ENCODE measurements around the gene EPN3.

DNA sequence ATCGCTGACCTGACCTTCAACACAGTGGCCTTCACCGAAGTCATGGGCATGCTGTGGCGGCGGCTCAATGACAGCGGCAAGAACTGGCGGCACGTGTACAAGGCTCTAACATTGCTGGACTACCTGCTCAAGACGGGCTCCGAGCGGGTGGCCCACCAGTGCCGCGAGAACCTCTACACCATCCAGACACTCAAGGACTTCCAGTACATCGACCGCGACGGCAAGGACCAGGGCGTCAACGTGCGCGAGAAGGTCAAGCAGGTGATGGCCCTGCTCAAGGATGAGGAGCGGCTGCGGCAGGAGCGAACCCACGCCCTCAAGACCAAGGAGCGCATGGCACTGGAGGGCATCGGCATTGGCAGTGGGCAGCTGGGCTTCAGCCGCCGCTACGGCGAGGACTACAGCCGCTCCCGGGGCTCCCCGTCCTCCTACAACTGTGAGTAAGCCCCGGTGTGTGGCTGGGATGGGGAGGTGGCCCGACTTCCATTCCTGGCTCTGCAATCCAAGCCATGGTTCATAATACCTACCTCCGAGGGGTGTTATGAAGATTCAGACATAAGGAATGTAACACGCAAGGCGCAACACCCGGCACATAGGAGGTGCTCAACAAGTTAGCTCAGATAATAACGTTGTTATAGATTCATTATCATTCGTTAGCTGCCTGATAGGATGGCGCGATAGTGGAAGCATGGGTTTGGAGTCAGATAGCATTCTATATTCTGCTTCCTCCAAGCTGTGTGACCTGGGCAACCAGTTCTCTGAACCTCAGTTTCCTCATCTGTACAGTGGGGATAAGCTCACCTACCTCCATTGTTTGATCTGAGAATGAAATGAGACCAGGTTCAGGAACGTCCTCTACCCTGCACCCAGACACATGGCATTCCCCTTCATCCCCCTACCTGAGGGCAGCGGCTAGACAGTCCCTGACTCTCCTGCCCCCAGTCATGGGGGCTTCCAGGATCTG is 4.4 kb downstream of the EPN3 start:
- TF ChIP-seq, protein P1, sequence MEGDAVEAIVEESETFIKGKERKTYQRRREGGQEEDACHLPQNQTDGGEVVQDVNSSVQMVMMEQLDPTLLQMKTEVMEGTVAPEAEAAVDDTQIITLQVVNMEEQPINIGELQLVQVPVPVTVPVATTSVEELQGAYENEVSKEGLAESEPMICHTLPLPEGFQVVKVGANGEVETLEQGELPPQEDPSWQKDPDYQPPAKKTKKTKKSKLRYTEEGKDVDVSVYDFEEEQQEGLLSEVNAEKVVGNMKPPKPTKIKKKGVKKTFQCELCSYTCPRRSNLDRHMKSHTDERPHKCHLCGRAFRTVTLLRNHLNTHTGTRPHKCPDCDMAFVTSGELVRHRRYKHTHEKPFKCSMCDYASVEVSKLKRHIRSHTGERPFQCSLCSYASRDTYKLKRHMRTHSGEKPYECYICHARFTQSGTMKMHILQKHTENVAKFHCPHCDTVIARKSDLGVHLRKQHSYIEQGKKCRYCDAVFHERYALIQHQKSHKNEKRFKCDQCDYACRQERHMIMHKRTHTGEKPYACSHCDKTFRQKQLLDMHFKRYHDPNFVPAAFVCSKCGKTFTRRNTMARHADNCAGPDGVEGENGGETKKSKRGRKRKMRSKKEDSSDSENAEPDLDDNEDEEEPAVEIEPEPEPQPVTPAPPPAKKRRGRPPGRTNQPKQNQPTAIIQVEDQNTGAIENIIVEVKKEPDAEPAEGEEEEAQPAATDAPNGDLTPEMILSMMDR (conservative IDR thresholded peaks at IDR 0.05; ENCODE audit: low read length): no peak
- no peak for TF ChIP-seq EZH2phosphoT487 (IDR thresholded peaks at IDR 0.05; ENCODE audit: borderline replicate concordance)

Measured in Loucy (cell line).